Measurements from ENCODE around the gene ZGLP1.

The ZGLP1 gene

DNA sequence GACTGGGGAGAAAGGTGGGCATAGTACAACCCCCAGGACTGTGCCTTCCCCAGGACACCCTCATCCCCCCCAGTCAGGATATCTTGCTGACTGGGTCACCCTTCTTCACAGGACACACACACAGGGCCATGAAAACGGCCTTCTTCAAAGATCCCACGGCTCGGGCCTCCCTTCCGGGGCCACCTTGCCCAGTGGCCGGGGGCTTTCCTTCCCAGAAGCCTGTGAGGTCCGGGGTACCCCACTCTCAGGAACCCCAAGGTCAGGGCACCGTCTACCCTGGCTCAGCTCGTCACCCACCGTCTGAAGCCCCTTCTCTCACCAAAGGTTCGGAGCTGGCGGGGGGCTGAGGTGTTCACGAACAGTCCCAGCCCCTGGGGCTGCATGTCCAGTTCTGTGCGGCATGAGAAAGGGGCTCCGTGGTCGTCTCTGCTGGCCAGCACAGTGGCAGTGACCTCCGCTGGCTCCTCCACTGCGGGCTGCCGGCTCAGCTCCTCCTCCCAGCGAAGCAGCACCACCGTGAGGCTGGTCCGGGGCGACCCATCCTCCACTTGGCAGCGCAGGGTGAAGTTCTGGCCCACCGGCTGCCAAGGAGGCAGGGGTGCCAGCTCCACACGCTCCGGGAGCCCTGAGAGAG lies 25.9 kb upstream of the ZGLP1 start:
- no peak overlapping the region for H3K9ac ChIP-seq (ENCODE audit: low read length)
- peaks cover under 1% of the 10 kb centered on the region for H3K36me3 ChIP-seq (ENCODE audit: insufficient read depth, low read length)
- H3K9me3 ChIP-seq (ENCODE audit: low read length) = no peaks in the 10 kb centered on the region
- no peaks in the 10 kb centered on the region for H3K27me3 ChIP-seq (ENCODE audit: control insufficient read depth in 1 of 2, insufficient read depth in 2 of 2, low read length in 2 of 2)
- no peak overlapping the region for H3K27ac ChIP-seq (ENCODE audit: low read depth, low read length)
- H3K4me3 ChIP-seq (ENCODE audit: low read depth in 1 of 2, low read length in 2 of 2) = peak overlapping the region in 1 of 2 donors; percentile 78
- H3K4me1 ChIP-seq (ENCODE audit: insufficient read depth, low read length) = peaks cover 23% of the 10 kb centered on the region

DNA sequence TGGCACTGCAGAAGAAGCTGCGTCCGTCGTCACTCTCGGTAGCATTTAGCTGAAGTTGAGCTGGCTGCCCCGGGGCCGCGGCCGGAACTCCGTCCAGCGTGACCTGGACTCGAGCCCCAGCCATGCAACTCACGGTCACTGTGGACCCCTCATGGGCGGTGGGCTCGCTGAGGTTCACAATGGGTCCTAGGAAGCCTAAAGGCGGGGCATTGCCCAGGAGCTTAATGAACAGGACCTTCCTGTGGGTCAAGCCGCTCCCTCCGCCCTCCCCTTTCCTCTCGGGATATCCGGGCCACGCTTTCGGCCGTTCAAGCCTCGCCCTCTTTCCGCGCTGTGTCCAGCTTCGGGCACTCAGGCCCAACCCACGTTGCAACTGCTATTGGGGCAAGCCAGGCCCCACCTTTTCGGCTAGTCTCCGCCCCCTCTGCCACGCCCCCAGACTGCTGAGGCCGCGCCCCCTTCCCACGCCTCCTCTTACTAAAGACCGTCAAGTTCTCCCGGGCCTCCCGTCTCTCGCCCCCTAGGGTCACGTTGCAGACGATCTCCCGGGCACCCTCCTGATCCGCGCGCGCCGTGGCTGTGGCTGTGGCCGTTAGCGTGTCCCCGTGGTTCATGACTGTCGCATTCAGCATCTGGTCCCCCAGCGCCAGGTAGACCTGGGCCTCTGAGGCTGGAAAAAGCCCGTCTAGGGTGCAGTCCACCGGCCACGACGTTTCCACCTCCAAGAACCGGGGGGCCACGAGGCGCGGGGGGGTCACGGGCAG lies 25.2 kb upstream of the ZGLP1 start:
- H3K9ac ChIP-seq (ENCODE audit: low read length) = peak overlapping the region; percentile 20
- no peak overlapping the region for H3K27ac ChIP-seq (ENCODE audit: low read depth, low read length)
- peak overlapping the region; percentile 24 to 78 for H3K4me3 ChIP-seq (ENCODE audit: low read depth in 1 of 2, low read length in 2 of 2)
- peaks cover 23% of the 10 kb centered on the region for H3K4me1 ChIP-seq (ENCODE audit: insufficient read depth, low read length)
- H3K36me3 ChIP-seq (ENCODE audit: insufficient read depth, low read length) = peaks cover 7% of the 10 kb centered on the region
- no peaks in the 10 kb centered on the region for H3K9me3 ChIP-seq (ENCODE audit: low read length)
- H3K27me3 ChIP-seq (ENCODE audit: control insufficient read depth in 1 of 2, insufficient read depth in 2 of 2, low read length in 2 of 2) = no peaks in the 10 kb centered on the region

DNA sequence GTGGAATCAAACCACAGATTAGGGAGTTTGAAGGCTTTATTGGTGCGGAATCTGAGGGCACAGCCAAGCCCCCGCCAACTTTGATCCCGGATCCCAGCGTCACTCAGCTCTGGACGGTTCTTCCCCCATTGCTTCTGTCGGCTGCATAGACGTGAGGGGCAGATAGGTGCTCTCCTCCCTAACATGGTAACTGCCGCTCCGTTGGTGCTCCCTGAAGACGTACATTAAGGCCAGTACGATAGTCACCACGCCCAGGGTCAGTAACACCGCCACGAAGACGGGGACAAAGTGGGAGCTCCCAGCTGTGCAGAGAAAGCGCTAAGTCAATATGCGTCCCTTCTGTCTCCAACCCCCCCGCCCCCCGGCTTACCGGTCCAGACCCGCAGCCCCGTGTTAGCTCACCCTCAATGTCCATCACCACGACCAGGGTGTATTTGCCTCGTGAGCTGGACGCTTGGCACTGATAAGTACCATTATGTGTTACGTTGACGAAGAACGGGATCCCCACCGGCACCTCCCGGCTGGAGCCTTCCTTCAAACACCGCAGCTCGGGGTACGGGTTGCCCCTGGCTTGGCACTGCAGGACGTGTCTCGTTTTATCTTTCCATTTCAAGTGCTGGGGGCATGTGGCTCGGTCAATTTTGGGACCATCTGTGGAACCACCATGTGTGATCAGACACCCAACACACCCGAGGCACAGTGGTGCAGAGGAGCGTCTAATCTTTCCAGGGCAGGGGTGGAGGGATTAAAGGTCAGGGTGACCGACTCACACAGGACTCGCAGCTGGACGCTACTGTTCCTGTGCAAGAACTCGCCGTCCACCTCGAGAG lies 24.4 kb upstream of the ZGLP1 start:
- Histone ChIP-seq H3K27me3 (ENCODE audit: control insufficient read depth in 1 of 2, insufficient read depth in 2 of 2, low read length in 2 of 2) (no peaks in the 10 kb centered on the region), H3K4me3 (ENCODE audit: low read depth in 1 of 2, low read length in 2 of 2) (peak overlapping the region; percentile 24 to 78)

DNA sequence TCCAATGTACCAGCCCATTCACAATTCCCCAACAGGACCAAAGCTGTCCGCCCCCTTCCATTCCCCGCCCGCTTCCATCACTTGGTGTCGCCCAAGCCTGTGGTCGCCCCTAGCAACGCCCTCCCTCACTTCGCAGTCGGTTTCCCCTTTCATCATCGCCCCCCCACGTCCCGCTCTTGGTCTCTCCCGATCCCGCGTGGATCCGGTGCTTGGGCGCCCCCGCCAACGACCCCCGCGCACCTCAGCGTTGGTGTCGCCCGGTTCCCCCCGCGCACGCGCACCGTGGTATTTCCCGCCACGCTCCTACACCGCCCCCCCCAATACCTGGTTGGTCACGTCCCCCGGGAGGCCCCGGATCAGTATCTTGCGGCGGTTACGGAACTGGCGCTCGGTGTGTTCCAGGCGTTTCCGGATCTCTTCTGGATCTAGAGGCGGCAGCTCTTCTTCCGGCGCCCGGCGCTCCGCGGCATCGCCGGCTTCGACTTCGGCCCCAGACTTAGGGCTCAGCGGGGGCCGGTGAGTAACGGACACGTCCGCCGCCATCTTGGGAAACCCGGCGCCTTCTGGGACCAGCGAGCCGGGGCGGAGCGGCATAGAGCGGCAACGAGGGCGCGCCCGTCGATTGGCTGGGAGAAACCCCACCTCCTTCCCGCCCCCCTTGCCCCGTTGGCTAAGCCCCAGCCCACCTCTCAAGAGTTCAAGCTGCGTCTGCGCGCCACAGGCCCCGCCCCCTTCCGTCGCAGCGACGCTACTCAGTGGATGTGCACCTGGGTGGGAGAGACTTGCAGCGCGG lies 23.5 kb upstream of the ZGLP1 start, which contains the start of gene RAVER1:
TSS of gene RAVER1 (minus strand) at position 565 of the 793 bp plus-strand sequence. CDS start at position 543, 22 bp downstream.
- peaks cover 23% of the 10 kb centered on the region for H3K36me3 ChIP-seq (ENCODE audit: insufficient read depth, low read length)
- H3K9ac ChIP-seq (ENCODE audit: low read length) = peak within 1 kb of the TSS; percentile 65
- peak within 1 kb of the TSS; percentile 93 for H3K27ac ChIP-seq (ENCODE audit: low read depth, low read length)
- H3K9me3 ChIP-seq (ENCODE audit: low read length) = no peaks in the 10 kb centered on the region
- no peaks in the 10 kb centered on the region for H3K27me3 ChIP-seq (ENCODE audit: control insufficient read depth in 1 of 2, insufficient read depth in 2 of 2, low read length in 2 of 2)
- peak within 1 kb of the TSS; percentile 78 to 97 for H3K4me3 ChIP-seq (ENCODE audit: low read depth in 1 of 2, low read length in 2 of 2)
- H3K4me1 ChIP-seq (ENCODE audit: insufficient read depth, low read length) = peaks cover 23% of the 10 kb centered on the region

More for the DNA sequence above, 24.4 kb upstream of the ZGLP1 start:
- peaks cover 23% of the 10 kb centered on the region for H3K4me1 ChIP-seq (ENCODE audit: insufficient read depth, low read length)
- peak overlapping the region; percentile 93 for H3K27ac ChIP-seq (ENCODE audit: low read depth, low read length)
- peaks cover 15% of the 10 kb centered on the region for H3K36me3 ChIP-seq (ENCODE audit: insufficient read depth, low read length)
- peak overlapping the region; percentile 20 for H3K9ac ChIP-seq (ENCODE audit: low read length)
- H3K9me3 ChIP-seq (ENCODE audit: low read length) = no peaks in the 10 kb centered on the region

DNA sequence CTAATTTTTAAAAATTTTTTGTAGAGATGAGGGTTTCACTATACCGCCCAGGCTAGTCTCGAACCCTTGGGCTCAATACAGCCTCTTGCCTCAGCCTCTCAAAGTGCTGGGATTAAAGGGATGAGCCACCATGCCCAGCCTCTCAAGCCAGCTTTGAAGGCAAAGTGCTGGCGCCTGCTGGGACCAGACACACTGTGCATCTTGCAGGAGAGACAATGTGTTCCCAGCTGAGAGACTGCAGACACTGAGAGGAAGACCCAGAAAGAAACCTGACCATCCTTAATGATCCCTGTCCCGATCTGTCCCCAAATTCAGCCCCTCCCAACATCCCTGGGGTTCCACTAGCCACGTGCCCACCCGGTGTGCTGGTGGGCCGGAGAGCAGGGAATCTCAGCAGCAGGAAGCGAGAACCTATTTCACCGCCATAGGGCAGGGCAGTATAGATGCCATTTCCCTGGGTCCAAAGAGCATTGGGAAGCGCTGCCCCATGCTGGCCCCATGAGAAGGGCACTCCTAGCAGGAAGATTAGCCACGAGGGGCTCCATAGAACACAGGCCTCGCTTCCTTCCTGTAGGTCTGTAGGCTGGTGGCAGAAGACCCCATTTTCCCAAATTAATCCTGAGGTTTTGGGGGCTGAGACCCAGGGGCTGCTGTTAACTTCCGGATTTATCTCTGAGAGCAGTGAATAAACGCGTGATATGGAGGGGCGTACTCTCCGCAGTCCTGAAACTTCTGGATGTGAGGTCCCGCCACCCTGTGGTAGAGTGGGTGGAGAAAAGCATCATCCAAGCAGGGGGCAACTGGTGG lies 22.7 kb upstream of the ZGLP1 start:
- peak overlapping the region; percentile 65 for H3K9ac ChIP-seq (ENCODE audit: low read length)
- peaks cover 23% of the 10 kb centered on the region for H3K4me1 ChIP-seq (ENCODE audit: insufficient read depth, low read length)
- no peaks in the 10 kb centered on the region for H3K27me3 ChIP-seq (ENCODE audit: control insufficient read depth in 1 of 2, insufficient read depth in 2 of 2, low read length in 2 of 2)
- peak overlapping the region; percentile 93 for H3K27ac ChIP-seq (ENCODE audit: low read depth, low read length)
- peaks cover 31% of the 10 kb centered on the region for H3K36me3 ChIP-seq (ENCODE audit: insufficient read depth, low read length)
- no peaks in the 10 kb centered on the region for H3K9me3 ChIP-seq (ENCODE audit: low read length)
- peak overlapping the region; percentile 78 to 97 for H3K4me3 ChIP-seq (ENCODE audit: low read depth in 1 of 2, low read length in 2 of 2)

DNA sequence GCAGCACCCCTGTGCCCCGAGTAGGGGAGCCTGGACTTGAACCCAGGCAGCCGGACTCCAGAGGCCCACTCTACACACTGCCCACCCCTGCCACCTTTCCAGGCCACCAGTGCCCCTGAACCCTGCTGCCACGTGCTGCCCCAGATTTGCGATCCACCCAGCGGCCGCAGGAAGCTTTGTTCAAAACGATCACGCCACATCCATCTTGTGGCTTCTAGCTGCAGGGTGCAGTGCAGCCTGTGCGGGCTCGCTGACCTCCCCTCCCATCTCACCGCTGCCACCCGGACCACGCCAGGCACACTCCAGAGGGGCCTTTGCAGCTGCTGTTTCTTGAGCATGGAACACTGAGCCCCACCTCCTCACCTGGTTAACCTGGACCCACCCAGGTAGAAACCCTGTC lies 19.9 kb upstream of the ZGLP1 start:
- Histone ChIP-seq H3K36me3 (ENCODE audit: insufficient read depth, low read length) (peaks cover 37% of the 10 kb centered on the region), H3K27me3 (ENCODE audit: control insufficient read depth in 1 of 2, insufficient read depth in 2 of 2, low read length in 2 of 2) (no peaks in the 10 kb centered on the region), H3K27ac (ENCODE audit: low read depth, low read length) (no peak overlapping the region), H3K9ac (ENCODE audit: low read length) (no peak overlapping the region), H3K9me3 (ENCODE audit: low read length) (no peaks in the 10 kb centered on the region), H3K4me3 (ENCODE audit: low read depth in 1 of 2, low read length in 2 of 2) (no peak overlapping the region), H3K4me1 (ENCODE audit: insufficient read depth, low read length) (peaks cover 23% of the 10 kb centered on the region)

DNA sequence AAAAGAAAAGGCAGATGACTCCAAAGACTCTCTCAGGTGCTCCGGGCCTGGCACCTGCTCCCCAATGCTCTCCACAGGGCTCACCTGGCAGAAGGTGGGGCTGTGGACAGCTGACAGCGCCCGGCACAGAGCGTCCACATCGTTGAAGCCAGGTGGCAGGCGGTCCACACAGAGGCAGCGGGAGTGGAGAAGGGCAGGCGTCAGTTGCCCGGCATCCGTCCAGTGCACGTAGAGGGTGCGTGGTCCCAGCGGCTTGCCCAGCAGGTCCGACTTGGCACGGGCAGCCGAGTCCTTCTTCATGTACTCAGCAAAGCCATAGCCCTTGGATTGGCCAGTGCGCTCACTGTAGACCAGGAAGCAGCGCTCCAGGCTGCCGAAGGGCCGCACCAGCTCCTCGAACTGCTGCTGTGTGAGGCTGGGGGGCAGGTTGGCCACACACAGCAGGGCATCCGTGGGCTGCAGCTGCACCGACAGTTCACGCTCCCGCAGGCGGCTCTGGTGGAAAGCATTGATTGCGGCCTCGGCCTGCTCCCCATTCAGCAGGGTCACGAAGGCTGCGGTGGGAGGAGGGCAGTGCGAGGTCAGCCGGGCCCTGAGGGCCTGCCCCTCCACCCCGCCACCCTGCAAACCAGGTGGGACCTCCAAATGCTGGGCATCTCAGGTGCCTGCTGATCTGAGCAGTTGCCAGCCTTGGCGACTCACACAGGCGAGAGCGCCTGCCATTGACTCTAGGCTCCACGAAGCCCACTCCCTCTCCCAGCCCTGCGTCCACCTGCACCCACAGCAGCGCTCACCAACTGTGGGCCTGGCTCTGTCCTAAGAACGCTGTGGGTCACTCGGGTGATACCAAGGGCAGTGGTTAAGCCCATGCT lies 19.2 kb upstream of the ZGLP1 start:
- no peak overlapping the region for H3K27ac ChIP-seq (ENCODE audit: low read depth, low read length)
- H3K27me3 ChIP-seq (ENCODE audit: control insufficient read depth in 1 of 2, insufficient read depth in 2 of 2, low read length in 2 of 2) = no peaks in the 10 kb centered on the region
- no peaks in the 10 kb centered on the region for H3K9me3 ChIP-seq (ENCODE audit: low read length)
- peaks cover 43% of the 10 kb centered on the region for H3K36me3 ChIP-seq (ENCODE audit: insufficient read depth, low read length)
- H3K9ac ChIP-seq (ENCODE audit: low read length) = no peak overlapping the region
- peaks cover 17% of the 10 kb centered on the region for H3K4me1 ChIP-seq (ENCODE audit: insufficient read depth, low read length)
- no peak overlapping the region for H3K4me3 ChIP-seq (ENCODE audit: low read depth in 1 of 2, low read length in 2 of 2)

DNA sequence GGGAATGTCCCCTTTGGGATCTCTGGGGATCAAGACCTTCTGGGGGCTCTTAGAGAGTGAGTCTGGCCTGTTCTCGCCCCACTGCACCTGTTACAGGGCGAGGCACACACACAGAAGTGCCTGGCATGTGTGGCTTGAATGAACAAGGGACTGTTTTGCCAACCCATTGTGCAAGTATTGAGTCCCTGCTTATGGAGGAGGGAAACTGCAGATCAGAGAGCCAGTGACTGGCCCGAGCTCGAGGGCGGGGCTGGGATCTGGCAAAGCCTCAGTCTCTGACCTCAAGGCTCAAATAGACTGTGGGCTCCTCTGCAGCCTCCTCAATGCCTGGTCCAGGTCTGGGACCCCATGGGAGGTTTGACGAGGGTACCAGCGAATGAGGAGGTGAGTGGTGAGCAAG lies 18.2 kb upstream of the ZGLP1 start:
- H3K27me3 ChIP-seq (ENCODE audit: control insufficient read depth in 1 of 2, insufficient read depth in 2 of 2, low read length in 2 of 2) = no peaks in the 10 kb centered on the region
- H3K9ac ChIP-seq (ENCODE audit: low read length) = no peak overlapping the region
- H3K36me3 ChIP-seq (ENCODE audit: insufficient read depth, low read length) = peaks cover 49% of the 10 kb centered on the region
- H3K4me1 ChIP-seq (ENCODE audit: insufficient read depth, low read length) = peaks cover 13% of the 10 kb centered on the region
- no peaks in the 10 kb centered on the region for H3K9me3 ChIP-seq (ENCODE audit: low read length)
- no peak overlapping the region for H3K4me3 ChIP-seq (ENCODE audit: low read depth in 1 of 2, low read length in 2 of 2)
- H3K27ac ChIP-seq (ENCODE audit: low read depth, low read length) = no peak overlapping the region

DNA sequence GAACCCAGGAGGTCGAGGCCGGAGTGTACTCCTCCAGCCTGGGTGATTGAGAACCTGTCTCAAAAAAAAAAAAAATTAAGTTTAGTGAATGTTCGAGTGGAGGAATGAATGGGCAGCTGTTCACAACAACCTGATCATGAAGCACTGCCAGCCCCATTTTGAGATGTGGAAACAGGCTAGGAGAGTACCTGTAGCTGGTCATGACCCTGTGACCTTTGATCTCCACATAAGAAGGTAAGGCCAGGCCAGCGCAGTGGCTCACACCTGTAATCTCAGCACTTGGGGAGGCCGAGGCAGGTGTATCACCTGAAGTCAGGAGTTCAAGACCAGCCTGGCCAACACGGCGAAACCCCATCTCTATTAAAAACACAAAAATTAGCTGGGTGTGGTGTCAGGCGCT lies 16.1 kb upstream of the ZGLP1 start:
- H3K4me3 ChIP-seq (ENCODE audit: low read depth in 1 of 2, low read length in 2 of 2) = no peak overlapping the region
- H3K9me3 ChIP-seq (ENCODE audit: low read length) = no peaks in the 10 kb centered on the region
- no peaks in the 10 kb centered on the region for H3K27me3 ChIP-seq (ENCODE audit: control insufficient read depth in 1 of 2, insufficient read depth in 2 of 2, low read length in 2 of 2)
- H3K9ac ChIP-seq (ENCODE audit: low read length) = no peak overlapping the region
- H3K27ac ChIP-seq (ENCODE audit: low read depth, low read length) = no peak overlapping the region
- H3K4me1 ChIP-seq (ENCODE audit: insufficient read depth, low read length) = no peaks in the 10 kb centered on the region
- H3K36me3 ChIP-seq (ENCODE audit: insufficient read depth, low read length) = peaks cover 66% of the 10 kb centered on the region
